HL-60 (cell line): ENCODE results near the gene L3MBTL4.

Experiments used
- CTCF ChIP-seq: IDR thresholded peaks from one replicate; pipeline ENCODE4 v1.5.1; 2011; ENCODE audit warnings: low read length, control low read depth, inconsistent platforms; ENCODE audit not compliant: insufficient read depth
- POLR2AphosphoS5 ChIP-seq: IDR thresholded peaks from 2 replicates; pipeline ENCODE4 v1.6.1; 2012; ENCODE audit warnings: low read depth
- TF ChIP-seq, protein P1 (sequence below): IDR thresholded peaks from 2 replicates; pipeline ENCODE4 v1.6.1; 2012; ENCODE audit warnings: low read depth; ENCODE audit not compliant: insufficient replicate concordance

DNA sequence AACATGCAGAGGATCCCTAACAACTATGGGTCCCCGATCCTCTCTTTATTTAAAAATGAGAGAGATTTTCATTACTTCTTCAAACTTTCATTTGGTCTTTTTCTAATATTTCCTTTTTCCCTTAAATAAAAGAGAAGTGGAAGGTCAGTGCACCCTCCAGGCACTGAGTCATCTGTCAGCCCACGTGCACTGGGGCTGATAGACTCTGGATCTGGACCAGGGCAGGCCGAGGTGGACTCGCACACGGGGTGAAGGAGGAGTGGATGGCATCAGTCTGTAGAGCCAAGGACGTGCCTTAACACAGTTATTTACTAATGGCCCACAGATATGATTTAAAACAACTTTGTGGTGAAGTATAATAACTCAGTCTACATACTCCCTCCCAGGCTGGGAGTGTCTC, 305.0 kb downstream of the L3MBTL4 start:
- TF ChIP-seq, protein P1, sequence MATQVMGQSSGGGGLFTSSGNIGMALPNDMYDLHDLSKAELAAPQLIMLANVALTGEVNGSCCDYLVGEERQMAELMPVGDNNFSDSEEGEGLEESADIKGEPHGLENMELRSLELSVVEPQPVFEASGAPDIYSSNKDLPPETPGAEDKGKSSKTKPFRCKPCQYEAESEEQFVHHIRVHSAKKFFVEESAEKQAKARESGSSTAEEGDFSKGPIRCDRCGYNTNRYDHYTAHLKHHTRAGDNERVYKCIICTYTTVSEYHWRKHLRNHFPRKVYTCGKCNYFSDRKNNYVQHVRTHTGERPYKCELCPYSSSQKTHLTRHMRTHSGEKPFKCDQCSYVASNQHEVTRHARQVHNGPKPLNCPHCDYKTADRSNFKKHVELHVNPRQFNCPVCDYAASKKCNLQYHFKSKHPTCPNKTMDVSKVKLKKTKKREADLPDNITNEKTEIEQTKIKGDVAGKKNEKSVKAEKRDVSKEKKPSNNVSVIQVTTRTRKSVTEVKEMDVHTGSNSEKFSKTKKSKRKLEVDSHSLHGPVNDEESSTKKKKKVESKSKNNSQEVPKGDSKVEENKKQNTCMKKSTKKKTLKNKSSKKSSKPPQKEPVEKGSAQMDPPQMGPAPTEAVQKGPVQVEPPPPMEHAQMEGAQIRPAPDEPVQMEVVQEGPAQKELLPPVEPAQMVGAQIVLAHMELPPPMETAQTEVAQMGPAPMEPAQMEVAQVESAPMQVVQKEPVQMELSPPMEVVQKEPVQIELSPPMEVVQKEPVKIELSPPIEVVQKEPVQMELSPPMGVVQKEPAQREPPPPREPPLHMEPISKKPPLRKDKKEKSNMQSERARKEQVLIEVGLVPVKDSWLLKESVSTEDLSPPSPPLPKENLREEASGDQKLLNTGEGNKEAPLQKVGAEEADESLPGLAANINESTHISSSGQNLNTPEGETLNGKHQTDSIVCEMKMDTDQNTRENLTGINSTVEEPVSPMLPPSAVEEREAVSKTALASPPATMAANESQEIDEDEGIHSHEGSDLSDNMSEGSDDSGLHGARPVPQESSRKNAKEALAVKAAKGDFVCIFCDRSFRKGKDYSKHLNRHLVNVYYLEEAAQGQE: no peak
- TF ChIP-seq CTCF (no peak), POLR2AphosphoS5 (no peak)
